HEK293 (cell line): ENCODE data around the gene KLK2.

Experiments used
- CTCF ChIA-PET: fragments of 350-600 bp; formaldehyde crosslinking; extraction: SDS; loops from one replicate; lab custom pipeline; 2021; ENCODE audit warnings: antibody characterized with exemption; lab: Yijun Ruan, JAX
- POLR2A ChIA-PET: fragments of 300-600 bp; formaldehyde crosslinking; extraction: SDS; loops from one replicate; lab custom pipeline; 2020; ENCODE audit warnings: antibody characterized with exemption, inconsistent platforms; lab: Yijun Ruan, JAX
- H3K27ac ChIP-seq: fragments of 200-500 bp; sonication (Bioruptor generic); 2 replicates; pipeline ENCODE4 v1.5.1; 2014; ENCODE audit warnings: low read depth, low read length, control low read depth, inconsistent platforms; ENCODE audit errors: extremely low read depth
- H3K36me3 ChIP-seq, 2 experiments: fragments of 200-500 bp in 1 of 2; sonication (Bioruptor generic) in 1 of 2; 1 replicate in 1 of 2; 2 replicates in 1 of 2; pipeline ENCODE4 v1.5.1; 2014 to 2017; ENCODE audit warnings: inconsistent platforms in 2 of 2, low read length in 2 of 2; ENCODE audit not compliant: control insufficient read depth in 2 of 2, insufficient read depth in 1 of 2
- H3K4me1 ChIP-seq: fragments of 200-500 bp; sonication (Bioruptor generic); 2 replicates; pipeline ENCODE4 v1.5.1; 2014; ENCODE audit warnings: mild to moderate bottlenecking, low read length, inconsistent platforms; ENCODE audit not compliant: control insufficient read depth, insufficient read depth
- H3K4me3 ChIP-seq: 2 replicates; pipeline ENCODE4 v1.5.1; 2011; ENCODE audit warnings: low read depth, mild to moderate bottlenecking, control low read depth, low read length, moderate library complexity
- H3K9me3 ChIP-seq: fragments of 200-500 bp; sonication (Bioruptor generic); 2 replicates; pipeline ENCODE4 v1.5.1; 2014; ENCODE audit warnings: low read depth, low read length, inconsistent platforms; ENCODE audit not compliant: control insufficient read depth, insufficient read depth
- BCL11A ChIP-seq: fragments of 450-650 bp; formaldehyde crosslinking; IDR thresholded peaks from 2 replicates; pipeline ENCODE4 v1.5.1; 2016; ENCODE audit warnings: low read depth, missing biosample characterization, missing genetic modification characterization
- ELK4 ChIP-seq: IDR thresholded peaks from 2 replicates; pipeline ENCODE4 v1.6.1; 2011; ENCODE audit warnings: mild to moderate bottlenecking, low read depth, low read length, borderline replicate concordance
- IKZF3 ChIP-seq: fragments of 450-650 bp; IDR thresholded peaks from 2 replicates; pipeline ENCODE4 v1.5.0; 2018; ENCODE audit warnings: missing biosample characterization, mild to moderate bottlenecking, missing genetic modification characterization, moderate library complexity
- KLF7 ChIP-seq: fragments of 450-650 bp; formaldehyde crosslinking; IDR thresholded peaks from 2 replicates; pipeline ENCODE4 v1.5.1; 2016; ENCODE audit warnings: missing biosample characterization, missing genetic modification characterization, borderline replicate concordance
- PATZ1 ChIP-seq: fragments of 450-650 bp; formaldehyde crosslinking; IDR thresholded peaks from 2 replicates; pipeline ENCODE4 v1.5.1; 2016; ENCODE audit warnings: missing biosample characterization, missing genetic modification characterization
- SP3 ChIP-seq: fragments of 450-650 bp; formaldehyde crosslinking; IDR thresholded peaks from 2 replicates; pipeline ENCODE4 v1.5.1; 2016; ENCODE audit warnings: missing biosample characterization, missing genetic modification characterization
- ZBTB10 ChIP-seq: fragments of 450-650 bp; formaldehyde crosslinking; IDR thresholded peaks from 2 replicates; pipeline ENCODE4 v1.5.1; 2016; ENCODE audit warnings: missing biosample characterization, missing genetic modification characterization
- ZBTB11 ChIP-seq: fragments of 450-650 bp; formaldehyde crosslinking; conservative IDR thresholded peaks from 2 replicates; pipeline ENCODE4 v1.5.1; 2016; ENCODE audit warnings: low read depth, missing biosample characterization, missing genetic modification characterization
- ZBTB21 ChIP-seq: fragments of 450-650 bp; formaldehyde crosslinking; IDR thresholded peaks from 2 replicates; pipeline ENCODE4 v1.5.1; 2017; ENCODE audit warnings: missing biosample characterization, missing genetic modification characterization
- ZFP69B ChIP-seq: fragments of 450-650 bp; formaldehyde crosslinking; IDR thresholded peaks from 2 replicates; pipeline ENCODE4 v1.5.1; 2016; ENCODE audit warnings: missing biosample characterization, missing genetic modification characterization
- ZNF157 ChIP-seq: fragments of 450-650 bp; formaldehyde crosslinking; IDR thresholded peaks from 2 replicates; pipeline ENCODE4 v1.5.1; 2016; ENCODE audit warnings: missing biosample characterization, missing genetic modification characterization
- ZNF2 ChIP-seq: fragments of 450-650 bp; formaldehyde crosslinking; IDR thresholded peaks from 2 replicates; pipeline ENCODE4 v1.5.1; 2016; ENCODE audit warnings: missing biosample characterization, missing genetic modification characterization
- ZNF266 ChIP-seq: fragments of 450-650 bp; formaldehyde crosslinking; IDR thresholded peaks from 2 replicates; pipeline ENCODE4 v1.5.1; 2016; ENCODE audit warnings: missing biosample characterization, missing genetic modification characterization, low read depth
- ZNF302 ChIP-seq: fragments of 450-650 bp; formaldehyde crosslinking; IDR thresholded peaks from 2 replicates; pipeline ENCODE4 v1.5.1; 2016; ENCODE audit warnings: missing biosample characterization, missing genetic modification characterization, low read depth
- ZNF335 ChIP-seq: fragments of 450-650 bp; formaldehyde crosslinking; conservative IDR thresholded peaks from 2 replicates; pipeline ENCODE4 v1.5.1; 2016; ENCODE audit warnings: missing biosample characterization, missing genetic modification characterization
- ZNF391 ChIP-seq: fragments of 450-650 bp; formaldehyde crosslinking; IDR thresholded peaks from 2 replicates; pipeline ENCODE4 v1.5.1; 2016; ENCODE audit warnings: low read depth, missing biosample characterization, missing genetic modification characterization, borderline replicate concordance
- ZNF571 ChIP-seq: fragments of 450-650 bp; formaldehyde crosslinking; IDR thresholded peaks from 2 replicates; pipeline ENCODE4 v1.5.0; 2017; ENCODE audit warnings: missing biosample characterization, missing genetic modification characterization
- ZNF585B ChIP-seq: fragments of 450-650 bp; formaldehyde crosslinking; IDR thresholded peaks from 2 replicates; pipeline ENCODE4 v1.5.1; 2016; ENCODE audit warnings: missing biosample characterization, missing genetic modification characterization
- ZNF629 ChIP-seq: fragments of 450-650 bp; formaldehyde crosslinking; IDR thresholded peaks from 2 replicates; pipeline ENCODE4 v1.5.1; 2017; ENCODE audit warnings: missing biosample characterization, missing genetic modification characterization
- ZNF747 ChIP-seq: fragments of 450-650 bp; formaldehyde crosslinking; IDR thresholded peaks from 2 replicates; pipeline ENCODE4 v1.5.1; 2016; ENCODE audit warnings: missing biosample characterization, missing genetic modification characterization
- ZNF776 ChIP-seq: fragments of 450-650 bp; formaldehyde crosslinking; IDR thresholded peaks from 2 replicates; pipeline ENCODE4 v1.5.0; 2017; ENCODE audit warnings: missing biosample characterization, missing genetic modification characterization, borderline replicate concordance
- ZXDB ChIP-seq: fragments of 450-650 bp; formaldehyde crosslinking; IDR thresholded peaks from 2 replicates; pipeline ENCODE4 v1.5.1; 2016; ENCODE audit warnings: missing biosample characterization, missing genetic modification characterization
- TF ChIP-seq, protein P1 (sequence below): sonication (generic); formaldehyde crosslinking; IDR thresholded peaks from 2 replicates; pipeline ENCODE4 v1.8.1; 2022; ENCODE audit warnings: mild to moderate bottlenecking, moderate library complexity, missing genetic modification reagents

KLK2 gene

DNA sequence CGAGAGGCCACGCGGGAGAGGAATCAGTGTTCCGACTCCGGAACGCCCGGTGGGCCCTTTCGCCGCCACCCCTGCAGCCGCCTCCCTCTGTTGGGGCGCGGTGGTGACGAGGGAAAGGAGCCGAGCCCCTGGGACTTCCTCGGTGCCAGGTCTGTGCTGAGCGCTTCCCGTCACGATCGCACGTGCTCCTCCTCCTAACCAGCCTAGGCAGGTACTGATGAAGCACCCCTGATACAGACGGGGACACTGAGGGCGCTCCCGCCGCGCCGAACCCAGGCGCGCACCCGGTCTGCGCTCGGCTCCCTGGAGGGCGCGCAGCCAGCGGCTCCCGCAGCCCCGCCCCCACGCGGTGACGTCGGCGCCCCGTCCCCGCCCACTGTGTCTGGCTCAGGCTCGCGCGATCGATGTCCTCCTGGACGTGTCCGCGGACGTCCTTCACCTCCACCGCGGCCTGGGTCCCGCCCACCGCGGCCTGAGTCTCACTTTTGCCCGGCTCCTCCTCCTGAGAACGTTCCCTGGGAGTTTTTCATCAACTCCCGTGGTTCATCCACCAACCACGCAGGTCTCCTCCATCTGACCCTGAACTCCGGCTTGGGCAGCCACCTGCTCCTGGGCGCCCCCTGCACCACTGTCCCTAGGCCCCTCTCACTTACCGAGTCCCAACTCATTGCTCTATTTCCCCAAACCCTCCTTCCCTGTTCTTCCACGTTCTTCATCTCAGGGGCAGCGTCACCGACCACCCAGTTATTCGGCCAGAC is 37.3 kb upstream of the KLK2 start (continued):
- TF ChIP-seq ZNF335 (tag by site-specific recombination), result peak; percentile 91
- TF ChIP-seq ZNF776 (tag by site-specific recombination), result no peak
- TF ChIP-seq ZNF157 (tag by site-specific recombination), result 0 out of 2 replicates have a peak, but pooled peaks have one; percentile 25
- TF ChIP-seq ELK4, result no peak
- peak; percentile 93 for TF ChIP-seq ZFP69B (tag by site-specific recombination)
- TF ChIP-seq ZNF2 (tag by site-specific recombination), result no peak
- no peak; the same call in 1 of the 2 replicates for TF ChIP-seq KLF7 (tag by site-specific recombination)
- TF ChIP-seq ZBTB21 (tag by site-specific recombination), result 0 out of 2 replicates have a peak, but pooled peaks have one; percentile 38
- TF ChIP-seq, protein P1, sequence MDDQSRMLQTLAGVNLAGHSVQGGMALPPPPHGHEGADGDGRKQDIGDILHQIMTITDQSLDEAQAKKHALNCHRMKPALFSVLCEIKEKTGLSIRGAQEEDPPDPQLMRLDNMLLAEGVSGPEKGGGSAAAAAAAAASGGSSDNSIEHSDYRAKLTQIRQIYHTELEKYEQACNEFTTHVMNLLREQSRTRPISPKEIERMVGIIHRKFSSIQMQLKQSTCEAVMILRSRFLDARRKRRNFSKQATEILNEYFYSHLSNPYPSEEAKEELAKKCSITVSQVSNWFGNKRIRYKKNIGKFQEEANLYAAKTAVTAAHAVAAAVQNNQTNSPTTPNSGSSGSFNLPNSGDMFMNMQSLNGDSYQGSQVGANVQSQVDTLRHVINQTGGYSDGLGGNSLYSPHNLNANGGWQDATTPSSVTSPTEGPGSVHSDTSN (CRISPR knock-in tag), result peak; percentile 80; the same call in 1 of the 2 replicates
- TF ChIP-seq ZNF585B, result no peak
- peak; percentile 67 for TF ChIP-seq SP3 (tag by site-specific recombination)
- TF ChIP-seq IKZF3 (tag by site-specific recombination), result no peak
- TF ChIP-seq ZNF629 (tag by site-specific recombination), result peak; percentile 78
- TF ChIP-seq BCL11A (tag by site-specific recombination), result peak; percentile 84
- peak; percentile 20; the same call in 1 of the 2 replicates for TF ChIP-seq ZBTB11 (tag by site-specific recombination)
- TF ChIP-seq ZXDB, result peak; percentile 84

- ChIA-PET POLR2A (no interaction called here), CTCF (interaction anchor here (0.6 to 1.1 kb wide), 3 partner anchors 10 to 85 kb away, joined by 3 to 5 read pairs (median 4); no protein-coding TSS in a partner anchor)
- Histone ChIP-seq H3K9me3 (no peaks in the 10 kb centered on the region), H3K4me1 (no peaks in the 10 kb centered on the region; the same call in 1 of the 2 replicates), H3K36me3 (no peaks in the 10 kb centered on the region), H3K27ac (no peak overlapping the region), H3K4me3 (no peak overlapping the region)
- TF ChIP-seq PATZ1 (tag by site-specific recombination) (peak; percentile 13; the same call in 1 of the 2 replicates), ZBTB10 (peak; percentile 47; the same call in 1 of the 2 replicates), ZNF571 (no peak), ZNF266 (no peak), ZNF747 (tag by site-specific recombination) (0 out of 2 replicates have a peak, but pooled peaks have one; percentile 63), ZNF391 (tag by site-specific recombination) (no peak), ZNF302 (no peak)
Measured at GRCh38 chr19:50836543-50837195, 36.6 kb upstream of the KLK2 start.
